HT-29 (cell line): ENCODE data around the gene ITGAL. TPM values are rescaled to one million over a fixed set of nuclear protein-coding genes. Genes with fewer than 3 reads are reported as not detected.
"Not testable (repeated sequence)": the region's sequence is repeated elsewhere in the genome, so short reads cannot be mapped to it uniquely, and the experiment has no call there.

Experiments used
- DNase-seq: peaks from one replicate; pipeline ENCODE4 v3.0.0-alpha.2; 2015; ENCODE audit warnings: low spot score
- total RNA-seq: library from RNA; depleted of rRNA; stranded (reverse); fragments of >200 nt; shearing (Covaris generic); gene quantifications from 2 replicates; pipeline ENCODE4 v1.2.3, GENCODE V29; 2014

The ITGAL gene
- total RNA-seq, 1 experiment from 2014 or later = not detected

DNA sequence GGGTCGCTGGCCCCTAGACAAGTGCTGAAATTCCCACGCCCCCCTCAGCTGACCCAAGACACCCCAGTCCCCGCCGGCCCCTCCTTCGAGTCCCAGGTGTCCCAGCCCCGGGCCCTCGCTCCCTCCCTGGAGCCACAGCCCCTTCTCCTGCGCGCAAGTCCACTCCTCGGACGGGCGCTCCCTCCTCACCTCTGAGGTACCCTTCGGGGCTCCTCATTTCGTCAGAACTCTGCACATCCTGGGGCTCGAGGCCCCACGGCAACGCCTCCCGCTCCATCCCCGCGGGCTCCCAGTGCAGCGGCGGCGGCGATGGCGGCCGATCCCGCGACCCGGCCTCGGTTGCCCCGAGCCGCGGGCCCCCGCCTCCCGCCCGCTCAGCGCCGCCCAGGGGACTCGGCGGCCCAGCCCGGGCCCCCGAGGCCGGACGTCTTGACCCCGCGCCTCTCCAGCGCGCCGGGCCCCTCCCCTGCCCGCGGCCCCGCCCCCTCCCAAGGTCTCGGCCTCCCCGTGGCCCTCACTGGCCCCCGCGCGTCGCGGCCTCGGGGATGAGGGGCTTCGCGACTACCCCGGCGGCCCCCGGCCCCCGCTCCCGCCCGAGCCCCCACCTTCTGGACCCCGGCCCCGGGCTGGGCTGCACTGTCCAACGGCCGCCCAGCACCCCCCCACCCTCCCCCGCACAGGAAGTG, 53.7 kb downstream of the ITGAL start, which contains the start of gene ZNF768:
Gene ZNF768, minus strand, starts transcription at position 430 of the 686 bp plus-strand sequence. Its CDS starts 153 bp downstream, at position 277.
- DNase-seq = no peak

- peak; percentile 99 for DNase-seq
Observed at GRCh38 chr16:30526823-30527634, 54.5 kb downstream of the ITGAL start.

DNA sequence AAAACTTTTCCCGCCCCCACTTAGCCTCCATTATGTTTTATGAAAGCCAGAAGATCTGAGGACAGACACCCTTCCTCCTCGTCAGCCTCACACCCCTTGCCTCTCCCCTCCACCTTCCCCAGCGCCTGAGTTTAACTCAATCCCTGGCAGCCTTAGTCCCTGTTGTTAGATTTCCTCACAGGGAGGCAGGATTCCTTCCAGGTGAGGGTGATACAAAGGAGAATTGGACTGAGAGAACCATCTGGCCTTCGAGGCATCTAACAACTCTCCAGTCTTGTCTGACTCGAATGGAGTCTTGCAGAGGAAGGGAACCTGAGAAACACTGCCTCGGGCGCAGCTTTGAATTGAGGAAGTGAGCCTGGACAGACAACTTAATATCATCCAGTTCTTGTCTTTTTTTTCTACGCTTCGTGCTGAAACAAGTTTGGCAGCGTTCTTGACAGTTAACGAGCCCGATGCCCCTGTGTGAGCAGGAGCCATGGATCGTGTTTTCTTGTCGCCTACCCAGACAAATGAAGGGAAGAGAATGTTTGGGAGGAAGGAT, 55.2 kb downstream of the ITGAL start:
- DNase-seq = peak; percentile 67

DNA sequence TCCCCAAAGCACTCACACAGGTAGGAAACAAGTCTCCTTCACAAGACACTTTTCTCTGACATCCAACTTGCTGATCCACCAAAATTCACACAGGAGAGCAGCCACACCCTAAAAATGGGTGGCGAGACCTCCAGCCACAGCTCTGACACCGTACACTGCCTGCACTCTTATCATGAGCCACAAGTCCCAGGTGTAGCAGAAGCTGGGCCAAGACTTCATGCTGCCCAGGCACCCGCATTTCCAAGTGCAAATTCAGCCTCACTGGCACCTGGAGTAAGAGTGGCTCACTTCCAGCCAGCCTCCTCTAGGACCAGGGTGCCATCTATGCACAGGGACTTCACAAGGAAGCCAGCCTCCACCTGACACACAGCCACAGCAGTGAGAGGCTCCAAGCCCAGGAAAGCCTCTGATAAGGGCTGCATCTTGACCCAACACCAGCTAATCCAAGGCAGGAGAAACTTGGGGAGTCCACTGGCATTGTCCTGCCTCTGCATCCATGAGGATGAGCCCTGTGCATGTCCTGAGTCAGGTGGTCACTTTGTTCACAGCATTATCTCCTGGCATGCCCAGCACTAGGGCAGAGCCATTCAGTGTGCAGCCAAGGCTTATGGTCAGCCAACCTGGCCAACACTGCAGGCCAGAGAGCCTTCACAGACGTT, 56.4 kb downstream of the ITGAL start:
- DNase-seq = no peak

DNA sequence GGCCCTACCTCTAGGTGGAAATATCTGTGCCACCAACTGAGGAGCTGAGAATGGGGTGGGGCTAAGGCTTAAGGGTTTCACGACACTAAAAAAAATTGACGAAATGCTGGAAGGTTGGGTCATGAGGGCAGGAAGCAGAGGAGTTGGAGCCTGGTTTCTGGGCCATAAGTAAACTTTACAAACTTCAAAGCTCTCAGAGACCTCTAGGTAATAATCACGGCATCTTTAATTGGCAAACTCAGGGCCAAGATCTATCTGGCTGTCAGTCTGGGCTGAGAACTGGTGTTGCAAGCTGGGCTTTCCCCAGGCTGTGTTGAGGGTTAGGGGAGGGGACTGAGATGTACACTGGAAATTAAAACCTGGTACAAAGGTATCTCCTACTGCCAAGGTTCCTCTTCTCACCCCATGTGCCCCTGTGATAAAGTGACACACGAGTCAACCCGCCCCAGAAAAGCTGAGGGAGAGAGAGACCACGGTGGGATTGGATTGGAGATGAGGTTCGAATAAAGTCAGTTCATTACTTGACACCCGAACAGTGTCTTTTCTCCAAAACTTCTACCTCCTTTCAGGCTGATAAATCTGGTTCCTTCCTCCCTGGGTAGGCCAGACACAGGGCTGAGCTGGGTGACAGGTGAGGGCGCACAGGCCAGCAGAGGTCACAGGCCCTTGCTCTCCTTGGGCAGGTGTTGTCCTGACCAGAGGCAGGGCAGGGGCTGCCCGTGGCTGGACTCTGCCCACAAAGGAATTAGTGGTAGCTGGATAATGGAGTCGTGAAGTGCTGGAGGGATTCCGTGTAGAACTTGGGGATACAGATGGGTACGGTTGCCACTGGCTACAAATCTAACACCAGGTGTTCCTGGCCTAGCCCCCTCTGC, 57.9 kb downstream of the ITGAL start:
- no peak for DNase-seq

- no peak for DNase-seq
Observed at GRCh38 chr16:30532285-30533145, 60.0 kb downstream of the ITGAL start.

GRCh38 chr16:30533146-30533522, 60.6 kb downstream of the ITGAL start:
- DNase-seq = no peak

DNA sequence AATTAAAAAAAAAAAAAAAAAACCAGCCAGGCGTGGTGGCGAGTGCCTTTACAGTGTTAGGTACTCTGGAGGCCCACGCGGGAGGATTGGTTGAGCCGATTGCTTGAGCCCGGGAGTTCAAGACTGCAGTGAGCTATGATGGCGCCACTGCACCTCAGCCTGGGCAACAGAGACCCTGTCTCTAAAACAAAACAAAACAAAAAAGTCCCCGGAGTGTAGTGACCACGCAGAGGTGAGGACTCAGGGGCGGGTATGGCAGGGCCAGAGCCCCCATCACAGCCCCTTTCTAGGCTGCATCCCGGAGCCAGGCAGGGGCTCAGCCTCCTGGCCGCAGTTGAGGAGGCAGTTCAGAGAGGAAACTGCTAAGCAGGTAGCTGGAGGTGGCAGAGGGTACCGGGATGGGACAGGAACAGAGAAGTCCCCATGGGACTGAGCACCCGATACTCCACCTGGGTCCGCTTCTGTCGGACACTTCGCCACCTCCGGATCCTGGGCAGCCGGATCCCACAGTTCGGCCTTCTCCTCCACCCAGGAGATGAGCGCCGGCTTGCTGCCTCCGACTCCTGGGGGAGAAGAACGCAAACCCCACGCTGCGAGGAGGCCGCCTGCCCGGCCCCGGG, 61.3 kb downstream of the ITGAL start:
- no peak for DNase-seq

DNA sequence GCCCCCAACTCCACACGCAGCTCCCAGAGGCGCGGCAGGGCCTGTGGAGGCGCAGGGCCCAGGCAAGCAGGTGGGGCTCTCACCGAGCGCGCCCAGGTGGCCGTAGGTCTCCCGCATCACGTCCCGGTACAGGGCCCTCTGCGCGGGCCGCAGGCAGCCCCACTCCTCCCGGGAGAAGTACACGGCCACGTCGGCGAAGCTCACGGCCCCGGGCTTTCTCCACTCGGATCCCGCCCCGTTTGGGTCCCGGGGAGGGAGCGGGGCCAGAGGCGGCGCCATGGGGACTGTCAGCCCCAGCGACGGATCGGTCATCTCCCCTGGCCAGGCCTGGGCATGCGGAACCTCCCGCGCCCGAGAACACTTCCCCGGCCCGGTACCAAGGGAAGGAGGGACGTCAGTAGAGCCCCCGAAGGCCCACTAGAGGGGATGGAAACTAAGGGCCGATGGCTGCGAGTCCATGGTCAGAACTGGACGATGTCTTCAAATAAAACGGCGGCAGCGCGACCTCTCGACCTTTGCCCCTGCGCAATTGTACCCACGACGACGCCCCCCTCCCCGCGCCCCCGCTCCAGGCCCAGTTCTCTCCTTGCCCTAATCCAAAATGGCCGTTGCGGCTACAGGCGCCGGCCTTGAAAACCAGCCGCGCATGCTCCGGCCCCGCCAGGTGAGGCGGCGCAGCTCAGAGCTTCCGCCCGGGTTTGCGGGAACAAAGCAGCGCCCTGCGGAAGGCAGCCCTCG, 62.0 kb downstream of the ITGAL start, which contains the start of gene ZNF747:
Gene ZNF747, minus strand, starts transcription at position 491 of the 738 bp plus-strand sequence. Its CDS starts 179 bp downstream, at position 312.
- DNase-seq = peak; percentile 80

- DNase-seq = no peak
Observed at GRCh38 chr16:30535106-30535776, 62.7 kb downstream of the ITGAL start.

DNA sequence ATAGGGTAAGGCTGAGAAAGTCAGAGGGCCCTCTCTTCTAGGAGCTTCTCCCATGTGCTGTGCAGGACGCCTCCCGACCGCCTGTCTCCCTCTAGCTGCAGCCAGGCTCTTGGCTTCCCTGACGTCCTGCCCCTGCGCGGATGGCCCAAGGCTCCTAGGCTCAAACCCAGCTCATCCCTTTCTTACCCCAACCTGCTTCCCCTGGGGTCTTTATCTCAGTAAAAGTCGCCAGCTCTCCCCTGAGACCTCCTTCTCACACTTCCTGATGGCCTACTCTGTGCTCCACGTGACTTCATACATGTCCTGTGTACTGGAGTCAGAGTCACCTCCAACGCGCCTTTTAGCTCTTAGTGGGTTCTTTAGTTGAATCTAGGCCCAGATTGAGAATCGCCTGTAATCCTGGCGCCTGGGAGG, 63.2 kb downstream of the ITGAL start:
- DNase-seq = peak; percentile 81

- DNase-seq = not testable (repeated sequence)
Observed at GRCh38 chr16:30536391-30537024, 64.0 kb downstream of the ITGAL start.

DNA sequence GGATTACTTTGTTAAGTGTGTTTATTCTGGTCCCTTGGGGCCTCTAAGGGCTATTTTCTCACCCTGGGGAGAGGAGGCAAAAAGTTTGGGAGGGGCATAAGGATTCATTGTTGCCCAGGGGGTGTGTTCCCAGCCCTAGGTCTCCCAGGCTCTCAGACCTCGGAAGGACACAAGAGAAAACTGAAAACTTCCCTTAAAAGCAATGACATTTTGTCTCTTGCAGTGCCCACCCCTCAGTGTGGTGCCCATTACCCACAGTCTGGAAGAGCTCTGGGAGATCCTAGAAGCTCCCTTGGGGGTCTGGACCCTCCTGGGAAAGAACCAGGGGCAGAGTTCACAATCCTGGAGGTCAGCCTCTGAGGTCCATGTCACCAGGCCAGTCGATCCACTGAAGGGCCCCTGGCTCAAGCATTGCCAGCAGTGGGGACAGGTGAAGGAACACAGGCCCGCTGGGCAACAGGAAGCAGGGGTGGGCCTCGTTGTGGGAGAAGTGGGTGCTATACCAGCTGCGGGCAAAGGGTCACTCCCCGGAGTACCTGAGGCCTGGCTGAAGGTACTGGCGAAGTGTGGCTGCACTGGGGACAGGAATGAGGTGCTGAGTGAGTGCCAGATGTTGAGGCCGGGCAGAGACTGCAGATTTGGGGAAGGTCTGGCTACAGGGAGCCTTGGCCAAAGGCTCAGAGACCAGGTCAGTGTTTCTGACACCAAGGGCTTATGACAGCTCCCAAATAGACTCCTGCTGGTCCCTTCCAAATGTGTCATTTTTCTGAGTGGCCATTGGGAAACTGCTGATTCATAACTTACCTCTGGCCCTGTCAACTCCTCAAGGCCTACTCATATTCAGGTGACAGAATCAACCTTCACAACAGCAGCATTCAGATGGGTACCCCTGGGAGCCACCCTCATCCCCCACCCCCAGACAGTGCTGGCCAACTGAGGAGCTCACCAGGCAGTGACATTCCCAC, 66.7 kb downstream of the ITGAL start:
- no peak for DNase-seq

GRCh38 chr16:30539986-30540526, 67.5 kb downstream of the ITGAL start:
- not testable (repeated sequence) for DNase-seq

DNA sequence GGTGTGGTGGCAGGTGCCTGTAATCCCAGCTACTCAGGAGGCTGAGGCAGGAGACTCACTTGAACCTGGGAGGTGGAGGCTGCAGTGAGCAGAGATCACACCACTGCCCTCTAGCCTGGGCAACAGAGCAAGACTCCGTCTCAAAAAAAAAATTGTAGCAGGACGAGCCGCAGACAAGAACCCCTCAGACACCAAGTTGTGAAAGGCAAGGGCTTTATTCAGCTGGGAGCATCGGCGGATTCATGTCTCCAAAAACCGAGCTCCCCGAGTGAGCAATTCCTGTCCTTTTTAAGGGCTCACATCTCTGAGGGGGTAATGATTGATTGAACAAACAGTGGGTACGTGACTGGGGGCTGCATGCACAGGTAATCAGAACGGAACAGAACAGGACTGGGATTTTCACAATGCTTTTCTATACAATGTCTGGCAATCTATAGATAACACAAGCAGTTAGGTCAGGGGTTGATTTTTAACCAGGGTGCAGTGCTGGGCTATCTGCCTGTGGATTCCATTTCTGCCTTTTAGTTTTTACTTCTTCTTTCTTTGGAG, 68.4 kb downstream of the ITGAL start:
- not testable (repeated sequence) for DNase-seq
